Activated T-helper 2 cell treated with anti-CD3 and anti-CD28 coated beads, Interferon-gamma antibody, Interleukin-2, Interleukin-4, amounts not matched to agents 10 μg/mL and 5 μg/mL and 100 μg/mL, durations not matched to agents 14 hours and 24 hours and 36 hours (primary cell): ENCODE measurements around the gene NUP210. TPM values are rescaled to one million over a fixed set of nuclear protein-coding genes. Genes with fewer than 3 reads are reported as not detected.

Experiments
- DNase-seq: peaks from one replicate; pipeline ENCODE4 v3.0.0; 2021; ENCODE audit warnings: low spot score
- H3K27ac Mint-ChIP-seq: one replicate; pipeline ENCODE4 v1.8.0; 2021; ENCODE audit warnings: mixed read lengths
- H3K27me3 Mint-ChIP-seq: one replicate; pipeline ENCODE4 v1.8.0; 2021; ENCODE audit warnings: low read depth, mixed read lengths
- H3K36me3 Mint-ChIP-seq: one replicate; pipeline ENCODE4 v1.8.0; 2021; ENCODE audit warnings: low read depth, mixed read lengths
- H3K4me1 Mint-ChIP-seq: one replicate; pipeline ENCODE4 v1.8.0; 2021; ENCODE audit warnings: low read depth, mixed read lengths
- H3K4me3 Mint-ChIP-seq: one replicate; pipeline ENCODE4 v1.8.0; 2021; ENCODE audit warnings: low read depth, mild to moderate bottlenecking, moderate library complexity, mixed read lengths
- H3K9me3 Mint-ChIP-seq: one replicate; pipeline ENCODE4 v1.8.0; 2021; ENCODE audit warnings: mixed read lengths
- intact Hi-C: fragments of 100-400 bp; cut with micrococcal nuclease; formaldehyde crosslinking; loops from one replicate; pipeline ENCODE4 v1.15.1; 2023
- total RNA-seq: library from RNA; stranded (reverse); gene quantifications from 2 replicates; pipeline ENCODE4 v1.2.3, GENCODE V29; 2022

NUP210 gene
- total RNA-seq, 1 donor from 2014 or later = 143 TPM

DNA sequence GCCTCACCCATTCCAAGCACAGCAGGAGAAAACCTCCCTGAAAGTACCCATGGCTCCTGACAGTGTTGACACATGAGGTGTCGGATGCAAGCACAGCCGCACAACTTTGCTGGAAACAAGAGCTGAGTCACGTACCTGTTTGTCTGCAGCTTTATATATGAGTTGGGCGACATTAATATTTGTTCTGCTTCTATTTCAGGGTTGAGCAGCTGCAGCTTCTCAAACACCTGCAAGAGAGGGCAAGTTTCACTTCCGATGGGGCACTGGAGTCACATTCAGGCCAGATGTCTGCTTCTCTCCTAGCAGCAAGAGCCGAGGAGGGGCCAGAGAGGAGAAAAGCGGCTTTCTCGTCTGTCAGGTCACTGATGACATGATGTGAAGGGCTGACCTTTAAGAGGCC, 88.0 kb downstream of the NUP210 start:
- Mint-ChIP-seq H3K36me3 (peaks cover 85% of the 10 kb centered on the region), H3K27ac (no peak overlapping the region), H3K4me3 (no peak overlapping the region), H3K9me3 (no peaks in the 10 kb centered on the region), H3K27me3 (no peaks in the 10 kb centered on the region), H3K4me1 (no peaks in the 10 kb centered on the region)
- DNase-seq = no peak
- intact Hi-C loops = no loop called here

DNA sequence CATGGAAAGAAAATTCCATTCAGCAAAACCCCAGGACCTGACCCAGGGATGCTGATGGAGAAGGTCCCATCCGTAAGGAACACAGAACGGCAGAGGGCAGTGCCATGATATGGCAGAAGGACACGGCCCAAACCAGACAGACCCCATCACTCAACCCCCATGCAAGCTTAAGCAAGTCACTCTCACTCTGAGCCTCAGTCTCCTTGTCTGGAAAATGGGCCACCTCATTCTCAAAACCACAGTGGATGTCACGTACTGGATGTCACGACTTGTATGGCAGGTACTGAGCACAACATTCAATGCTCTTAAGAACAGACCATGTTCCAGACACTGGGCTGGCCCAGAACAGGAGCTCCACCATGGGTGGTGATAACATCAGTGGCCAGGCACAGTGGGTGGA, 90.4 kb downstream of the NUP210 start:
- DNase-seq = no peak
- H3K27ac Mint-ChIP-seq = no peak overlapping the region
- H3K4me1 Mint-ChIP-seq = no peaks in the 10 kb centered on the region
- no peak overlapping the region for H3K4me3 Mint-ChIP-seq
- H3K9me3 Mint-ChIP-seq = no peaks in the 10 kb centered on the region
- intact Hi-C loops = no loop called here
- peaks cover 91% of the 10 kb centered on the region for H3K36me3 Mint-ChIP-seq
- no peaks in the 10 kb centered on the region for H3K27me3 Mint-ChIP-seq

DNA sequence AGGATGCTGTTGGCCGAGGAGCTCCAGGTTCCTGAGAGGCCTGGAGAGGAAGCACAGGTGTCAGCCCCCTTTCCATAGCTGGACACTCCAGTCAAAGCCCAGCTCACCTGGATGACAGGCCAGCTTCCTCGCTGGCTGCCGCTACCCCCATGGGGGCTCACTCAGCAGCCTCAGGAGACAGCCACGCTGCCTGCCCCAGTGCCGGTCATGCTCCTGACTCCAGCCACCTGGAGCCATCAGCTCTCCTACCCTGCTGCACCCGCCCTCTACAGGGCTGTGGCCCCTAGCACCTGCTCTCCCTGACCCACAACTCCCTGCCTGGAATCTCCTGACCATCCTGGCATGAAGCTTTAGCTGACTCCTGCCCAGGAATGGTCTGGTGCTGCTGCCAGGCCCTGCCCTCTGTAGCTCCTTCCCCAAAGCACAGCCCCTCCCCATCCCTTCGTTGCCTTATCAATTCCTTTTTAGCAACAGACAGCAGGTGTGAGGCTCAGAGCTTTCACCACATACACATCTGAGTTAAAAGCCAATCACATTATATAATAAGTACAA, 94.2 kb downstream of the NUP210 start:
- no peaks in the 10 kb centered on the region for H3K27me3 Mint-ChIP-seq
- no peak for DNase-seq
- H3K36me3 Mint-ChIP-seq = peaks cover 86% of the 10 kb centered on the region
- intact Hi-C loops = no loop called here
- no peak overlapping the region for H3K27ac Mint-ChIP-seq
- no peak overlapping the region for H3K4me3 Mint-ChIP-seq
- no peaks in the 10 kb centered on the region for H3K9me3 Mint-ChIP-seq
- no peaks in the 10 kb centered on the region for H3K4me1 Mint-ChIP-seq

DNA sequence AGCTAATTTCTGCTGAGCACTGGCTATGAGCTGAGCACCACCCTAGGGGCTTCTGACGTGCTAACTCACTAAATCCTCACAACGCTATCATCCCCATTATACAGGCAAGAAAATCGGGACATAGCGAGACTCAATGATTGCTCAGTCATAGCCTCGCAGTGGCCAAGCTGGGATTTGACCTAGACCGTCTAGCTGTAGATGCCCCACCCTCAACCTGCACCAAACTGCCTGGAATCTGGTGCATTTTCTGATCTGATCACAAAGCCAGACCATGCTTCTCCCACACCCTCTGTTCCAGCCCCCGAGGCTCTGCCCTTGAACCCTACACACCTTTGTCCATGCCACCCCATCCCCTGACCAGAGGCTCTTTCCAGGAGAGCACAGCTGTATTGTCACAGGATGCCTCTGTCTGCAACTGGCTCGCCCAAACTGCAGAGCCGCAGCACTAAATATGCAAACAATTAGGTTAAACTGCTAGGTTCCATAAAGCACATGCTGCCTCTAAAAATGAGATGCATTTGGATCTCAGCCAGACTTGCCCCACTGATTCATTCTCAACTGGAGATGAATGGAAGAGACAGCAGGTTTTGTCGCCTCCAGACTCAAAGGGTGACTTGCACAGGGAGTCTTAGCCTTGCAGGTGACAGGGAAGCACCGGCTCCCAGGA, 95.2 kb downstream of the NUP210 start:
- H3K9me3 Mint-ChIP-seq = no peaks in the 10 kb centered on the region
- no peaks in the 10 kb centered on the region for H3K4me1 Mint-ChIP-seq
- intact Hi-C loops = no loop called here
- H3K36me3 Mint-ChIP-seq = peaks cover 82% of the 10 kb centered on the region
- no peak overlapping the region for H3K27ac Mint-ChIP-seq
- no peak overlapping the region for H3K4me3 Mint-ChIP-seq
- no peak for DNase-seq
- H3K27me3 Mint-ChIP-seq = no peaks in the 10 kb centered on the region

DNA sequence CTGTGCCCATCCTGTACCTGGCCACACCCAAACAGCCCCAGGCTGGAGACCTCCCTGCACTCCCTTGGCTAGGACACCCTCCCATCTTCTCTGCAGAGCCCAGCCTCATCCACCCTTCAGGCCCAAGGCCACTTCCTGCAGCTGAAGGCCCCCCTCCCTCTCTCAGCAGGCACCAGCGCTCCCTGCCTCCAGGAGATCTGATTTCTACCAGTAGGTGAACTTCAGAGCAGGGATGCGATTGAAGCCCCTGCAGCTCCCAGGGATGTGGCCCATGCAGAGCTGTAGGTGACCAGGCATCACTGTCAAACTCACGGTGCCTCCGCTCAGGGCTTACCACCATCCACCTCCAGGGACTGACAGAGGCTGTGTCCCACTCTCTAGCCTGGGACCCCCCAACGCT, 96.3 kb downstream of the NUP210 start:
- H3K9me3 Mint-ChIP-seq = no peaks in the 10 kb centered on the region
- DNase-seq = no peak
- no peak overlapping the region for H3K27ac Mint-ChIP-seq
- peaks cover 82% of the 10 kb centered on the region for H3K36me3 Mint-ChIP-seq
- intact Hi-C loops = no loop called here
- H3K4me1 Mint-ChIP-seq = no peaks in the 10 kb centered on the region
- no peaks in the 10 kb centered on the region for H3K27me3 Mint-ChIP-seq
- H3K4me3 Mint-ChIP-seq = no peak overlapping the region

DNA sequence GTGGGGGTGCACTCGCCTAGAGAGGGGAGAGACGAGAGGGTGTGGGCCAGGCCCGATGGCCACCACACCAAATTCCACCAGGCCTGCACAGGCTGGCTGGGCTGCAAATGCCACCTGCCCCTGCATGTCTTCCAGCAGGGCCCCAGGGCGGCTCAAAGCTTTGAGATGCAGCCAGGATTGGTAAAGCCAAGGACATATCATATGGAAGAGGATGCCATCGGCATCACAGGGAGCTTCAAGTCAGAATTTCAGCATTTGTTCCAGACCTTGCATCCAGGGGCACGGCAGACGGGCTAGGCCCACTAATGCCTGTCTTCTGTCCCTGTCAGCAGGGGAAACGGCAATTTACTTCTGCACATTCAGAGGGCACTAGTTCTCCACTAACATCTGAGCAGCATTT, 97.8 kb downstream of the NUP210 start:
- intact Hi-C loops = no loop called here
- no peaks in the 10 kb centered on the region for H3K4me1 Mint-ChIP-seq
- no peak overlapping the region for H3K27ac Mint-ChIP-seq
- no peaks in the 10 kb centered on the region for H3K27me3 Mint-ChIP-seq
- H3K36me3 Mint-ChIP-seq = peaks cover 85% of the 10 kb centered on the region
- H3K9me3 Mint-ChIP-seq = no peaks in the 10 kb centered on the region
- H3K4me3 Mint-ChIP-seq = no peak overlapping the region
- no peak for DNase-seq

DNA sequence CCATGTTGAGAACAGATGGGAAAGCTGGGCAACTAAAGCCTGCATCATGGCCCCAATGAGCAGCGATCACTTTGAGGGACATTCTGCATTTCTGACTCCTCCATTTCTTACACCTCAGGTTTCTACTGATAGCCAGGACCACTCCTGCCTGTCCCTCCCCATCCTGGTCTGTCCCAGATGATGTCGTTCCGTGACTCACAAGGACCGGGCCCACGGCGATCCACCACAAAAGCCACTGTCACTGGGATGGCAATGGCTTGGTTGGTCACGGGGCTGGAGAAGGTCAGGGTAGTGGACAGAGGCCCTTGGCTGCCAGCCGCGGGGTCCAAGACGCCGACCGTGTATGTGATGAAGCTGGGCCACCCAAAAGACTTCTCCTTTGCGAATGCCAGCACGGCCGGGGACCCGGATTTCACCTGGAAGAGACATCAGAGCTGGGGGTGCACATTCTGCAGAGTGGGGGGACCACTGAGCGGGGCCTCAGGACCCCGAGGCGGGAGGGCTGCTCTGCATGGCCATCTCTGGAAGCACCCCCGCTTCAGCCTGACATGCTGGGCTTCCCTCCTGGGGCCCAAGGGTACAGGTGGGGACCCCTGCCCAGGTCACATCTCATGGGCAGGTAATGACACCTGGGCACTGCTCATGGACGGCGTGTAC, 100.4 kb downstream of the NUP210 start:
- H3K4me3 Mint-ChIP-seq = no peak overlapping the region
- no peak for DNase-seq
- no peaks in the 10 kb centered on the region for H3K9me3 Mint-ChIP-seq
- intact Hi-C loops = no loop called here
- no peak overlapping the region for H3K27ac Mint-ChIP-seq
- no peaks in the 10 kb centered on the region for H3K27me3 Mint-ChIP-seq
- no peaks in the 10 kb centered on the region for H3K4me1 Mint-ChIP-seq
- H3K36me3 Mint-ChIP-seq = peaks cover 80% of the 10 kb centered on the region

DNA sequence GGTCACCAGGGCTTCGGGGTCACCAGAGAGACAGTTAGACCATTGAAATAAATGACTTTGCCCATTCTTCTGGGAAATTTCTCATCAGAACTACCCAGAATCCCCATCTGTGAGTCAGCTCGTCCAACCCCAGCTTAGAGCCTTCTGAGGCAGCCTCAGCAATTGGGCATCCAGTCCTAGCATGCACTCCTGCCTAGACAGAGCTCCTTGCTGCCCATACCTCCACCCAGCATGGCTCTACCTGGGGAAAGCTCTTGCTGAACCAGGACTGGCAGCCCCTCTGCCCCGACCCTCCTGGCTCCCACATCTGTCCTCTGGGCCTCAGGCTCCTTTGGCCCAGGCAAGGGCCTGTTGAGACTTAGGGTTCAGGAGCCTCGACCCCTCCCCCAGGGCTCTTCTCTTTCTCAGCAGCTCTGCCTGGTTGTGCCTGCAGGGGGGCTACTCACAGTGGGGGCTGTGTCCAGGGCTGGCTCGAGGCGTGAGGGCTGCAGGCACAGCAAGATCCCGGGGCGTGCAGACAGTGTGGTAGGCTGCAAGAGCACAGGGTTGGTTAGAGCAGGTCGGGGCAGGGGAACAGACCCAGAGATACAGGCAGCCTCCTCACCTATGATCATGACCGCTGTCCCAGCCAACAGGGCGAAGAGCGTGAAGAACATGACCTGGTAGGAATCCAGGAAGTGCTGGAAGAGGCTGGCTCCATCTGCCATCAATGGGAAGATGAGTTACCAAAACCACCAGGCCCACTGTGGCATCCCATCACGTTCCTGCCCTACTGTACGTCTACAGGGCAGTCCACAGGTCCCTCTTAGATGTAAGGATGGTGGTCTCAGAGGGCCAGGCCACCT, 101.3 kb downstream of the NUP210 start:
- Mint-ChIP-seq H3K4me3 (no peak overlapping the region), H3K27me3 (no peaks in the 10 kb centered on the region), H3K36me3 (peaks cover 80% of the 10 kb centered on the region), H3K27ac (no peak overlapping the region), H3K9me3 (no peaks in the 10 kb centered on the region), H3K4me1 (no peaks in the 10 kb centered on the region)
- intact Hi-C loops = no loop called here
- no peak for DNase-seq

DNA sequence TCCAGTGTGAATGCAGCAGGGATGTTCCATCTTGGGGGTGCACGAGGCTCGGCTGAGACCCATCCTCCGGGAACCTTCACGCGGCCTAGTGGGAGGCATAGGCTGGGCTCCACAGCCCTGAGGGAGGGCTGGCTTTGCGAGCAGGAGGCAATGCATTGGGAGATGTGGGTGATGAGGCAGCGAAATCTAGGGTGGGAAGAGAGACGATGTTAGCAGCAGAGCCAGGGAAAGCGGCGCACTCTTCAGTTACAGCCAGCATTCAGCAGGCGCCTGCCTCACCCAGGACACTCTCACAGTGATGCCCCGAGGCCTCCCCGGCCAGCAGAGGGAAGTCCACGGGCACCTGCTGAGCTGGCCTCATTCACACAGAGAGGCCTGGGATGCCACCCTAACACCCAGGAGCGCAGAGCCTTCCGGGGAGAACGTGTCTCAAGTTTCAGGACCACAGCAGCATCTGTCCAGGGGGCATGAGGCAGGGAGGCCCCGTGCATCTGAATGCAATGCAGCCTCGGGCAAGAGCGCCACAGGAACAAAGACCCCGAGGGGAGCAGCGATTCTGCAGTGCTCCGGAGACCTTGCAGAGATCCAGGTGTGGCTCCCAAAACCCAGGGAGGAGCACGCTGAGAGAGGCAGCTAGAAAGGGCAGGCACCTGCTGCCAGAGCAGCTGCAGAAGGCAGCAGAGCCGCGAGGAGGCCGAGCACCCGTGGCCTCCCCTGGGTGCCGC, 102.4 kb downstream of the NUP210 start:
- Mint-ChIP-seq H3K27ac (peak overlapping the region; percentile 20), H3K4me1 (no peaks in the 10 kb centered on the region), H3K36me3 (peaks cover 71% of the 10 kb centered on the region)

DNA sequence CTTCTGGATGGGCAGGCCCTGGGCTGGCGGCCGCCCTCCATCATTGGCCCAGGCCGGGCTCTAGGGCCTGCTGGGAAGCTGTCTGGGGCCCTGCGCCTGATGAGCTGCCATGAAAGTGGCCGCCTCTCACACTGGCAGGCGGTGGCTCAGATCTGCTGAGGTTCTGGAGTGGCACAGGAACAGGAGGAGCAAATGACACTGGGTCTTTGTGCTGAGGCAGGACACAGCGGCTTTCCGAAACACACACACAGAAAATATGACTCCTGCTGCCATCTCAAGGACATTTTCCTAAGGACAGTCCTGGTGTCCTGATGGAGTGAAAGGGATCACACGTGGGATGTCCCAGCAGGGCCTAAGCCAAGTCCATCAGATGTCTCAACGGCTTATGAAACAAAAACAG, 103.5 kb downstream of the NUP210 start:
- DNase-seq = no peak
- H3K36me3 Mint-ChIP-seq = peaks cover 59% of the 10 kb centered on the region

More for the DNA sequence above, 102.4 kb downstream of the NUP210 start:
- Mint-ChIP-seq H3K9me3 (no peaks in the 10 kb centered on the region), H3K4me3 (no peak overlapping the region), H3K27me3 (no peaks in the 10 kb centered on the region)
- DNase-seq = no peak
- intact Hi-C loops = no loop called here

DNA sequence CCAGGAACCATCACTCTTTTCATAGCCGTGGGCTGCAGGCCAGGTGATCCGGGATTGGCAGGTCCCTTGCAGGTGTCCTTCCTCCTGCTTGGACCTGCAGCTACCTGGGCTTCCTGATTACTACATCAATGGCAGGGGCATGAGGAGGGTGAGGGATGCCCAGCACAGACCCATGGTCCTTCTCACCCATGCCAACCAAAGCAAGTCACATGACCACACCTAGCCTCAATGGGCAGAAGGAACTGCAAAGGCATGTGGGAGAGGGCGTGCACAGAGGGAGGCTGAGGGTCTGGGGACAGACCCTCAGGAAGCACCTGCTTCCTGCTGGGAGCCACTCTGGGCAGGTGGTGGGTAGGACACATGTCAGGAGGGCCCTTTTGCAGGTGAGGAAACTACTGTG, 105.2 kb downstream of the NUP210 start:
- Mint-ChIP-seq H3K27me3 (no peaks in the 10 kb centered on the region), H3K27ac (no peak overlapping the region), H3K4me1 (no peaks in the 10 kb centered on the region), H3K9me3 (no peaks in the 10 kb centered on the region), H3K36me3 (peaks cover 51% of the 10 kb centered on the region), H3K4me3 (no peak overlapping the region)
- intact Hi-C loops = no loop called here
- DNase-seq = no peak

More for the DNA sequence above, 103.5 kb downstream of the NUP210 start:
- Mint-ChIP-seq H3K4me1 (no peaks in the 10 kb centered on the region), H3K4me3 (no peak overlapping the region), H3K27ac (no peak overlapping the region), H3K9me3 (no peaks in the 10 kb centered on the region), H3K27me3 (no peaks in the 10 kb centered on the region)
- intact Hi-C loops = no loop called here

DNA sequence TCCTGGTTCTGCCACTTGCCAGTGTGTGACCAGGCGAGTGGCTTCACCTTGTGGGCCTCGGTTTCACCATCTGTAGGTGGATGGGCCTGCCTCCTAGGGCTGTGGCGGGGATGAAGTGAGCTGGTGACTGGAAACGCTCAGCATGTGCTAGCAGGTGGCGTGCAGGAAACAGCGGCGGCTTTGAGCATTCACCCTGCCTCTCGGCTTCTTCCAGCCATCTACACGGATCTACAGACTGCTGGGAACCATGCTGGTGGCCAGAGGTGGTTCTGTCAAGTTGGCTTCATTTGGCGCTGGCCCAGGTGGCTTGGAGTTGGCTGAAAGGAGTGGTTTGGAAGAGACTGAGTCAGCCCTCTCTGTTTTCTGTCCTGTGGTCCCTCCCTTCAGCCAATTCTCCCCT, 106.3 kb downstream of the NUP210 start:
- H3K36me3 Mint-ChIP-seq = peaks cover 41% of the 10 kb centered on the region

More for the DNA sequence above, 106.3 kb downstream of the NUP210 start:
- DNase-seq = no peak
- H3K27me3 Mint-ChIP-seq = no peaks in the 10 kb centered on the region
- H3K4me3 Mint-ChIP-seq = no peak overlapping the region
- no peak overlapping the region for H3K27ac Mint-ChIP-seq
- no peaks in the 10 kb centered on the region for H3K4me1 Mint-ChIP-seq
- H3K9me3 Mint-ChIP-seq = no peaks in the 10 kb centered on the region
- intact Hi-C loops = no loop called here
